Activated CD4-positive, alpha-beta T cell treated with anti-CD3 and anti-CD28 coated beads for 24 hours (primary cell): ENCODE results near the gene PRDM11.
A peak's percentile ranks its signal among the peaks of the same experiment; 100 is the strongest.

Source experiments
- DNase-seq, 2 donors: peaks; one replicate each; pipeline ENCODE4 v3.0.0-alpha.2; 2020; ENCODE audit warnings: low read depth in 2 of 2

Gene PRDM11

GRCh38 chr11:45174168-45174835 is 27.9 kb downstream of the PRDM11 start:
- no peak for DNase-seq

- DNase-seq: no peak
These were observed 28.5 kb downstream of the PRDM11 start for GRCh38 chr11:45174963-45175362.

GRCh38 chr11:45176996-45177395 is 30.6 kb downstream of the PRDM11 start:
- DNase-seq: no peak

- no peak for DNase-seq
These were observed 31.8 kb downstream of the PRDM11 start for GRCh38 chr11:45178223-45178622.

- no peak for DNase-seq
These were observed 32.6 kb downstream of the PRDM11 start for GRCh38 chr11:45178890-45179671.

GRCh38 chr11:45179686-45180178 is 33.3 kb downstream of the PRDM11 start:
- no peak for DNase-seq

- no peak for DNase-seq
These were observed 33.9 kb downstream of the PRDM11 start for GRCh38 chr11:45180179-45180847.

GRCh38 chr11:45180848-45181192 is 34.4 kb downstream of the PRDM11 start:
- DNase-seq: peak; percentile 13 to 23

GRCh38 chr11:45181193-45181888 is 34.9 kb downstream of the PRDM11 start:
- no peak for DNase-seq

- no peak for DNase-seq
These were observed 35.6 kb downstream of the PRDM11 start for GRCh38 chr11:45181889-45182550.

GRCh38 chr11:45182902-45183301 is 36.5 kb downstream of the PRDM11 start:
- DNase-seq: no peak

- no peak for DNase-seq
These were observed 38.2 kb downstream of the PRDM11 start for GRCh38 chr11:45184640-45185039.

- no peak for DNase-seq
These were observed 38.8 kb downstream of the PRDM11 start for GRCh38 chr11:45185228-45185729.

GRCh38 chr11:45187375-45187774 is 40.9 kb downstream of the PRDM11 start:
- DNase-seq: no peak

- DNase-seq: no peak
These were observed 41.7 kb downstream of the PRDM11 start for GRCh38 chr11:45188127-45188526.

- no peak for DNase-seq
These were observed 42.8 kb downstream of the PRDM11 start for GRCh38 chr11:45189230-45189629.

- DNase-seq: no peak
These were observed 47.3 kb downstream of the PRDM11 start for GRCh38 chr11:45193695-45194094.

GRCh38 chr11:45204761-45205160 is 58.3 kb downstream of the PRDM11 start:
- DNase-seq: no peak

GRCh38 chr11:45205978-45206377 is 59.5 kb downstream of the PRDM11 start:
- DNase-seq: no peak

GRCh38 chr11:45208135-45208534 is 61.7 kb downstream of the PRDM11 start:
- no peak for DNase-seq
